ENCODE measurements around the gene RUNX2.

DNA sequence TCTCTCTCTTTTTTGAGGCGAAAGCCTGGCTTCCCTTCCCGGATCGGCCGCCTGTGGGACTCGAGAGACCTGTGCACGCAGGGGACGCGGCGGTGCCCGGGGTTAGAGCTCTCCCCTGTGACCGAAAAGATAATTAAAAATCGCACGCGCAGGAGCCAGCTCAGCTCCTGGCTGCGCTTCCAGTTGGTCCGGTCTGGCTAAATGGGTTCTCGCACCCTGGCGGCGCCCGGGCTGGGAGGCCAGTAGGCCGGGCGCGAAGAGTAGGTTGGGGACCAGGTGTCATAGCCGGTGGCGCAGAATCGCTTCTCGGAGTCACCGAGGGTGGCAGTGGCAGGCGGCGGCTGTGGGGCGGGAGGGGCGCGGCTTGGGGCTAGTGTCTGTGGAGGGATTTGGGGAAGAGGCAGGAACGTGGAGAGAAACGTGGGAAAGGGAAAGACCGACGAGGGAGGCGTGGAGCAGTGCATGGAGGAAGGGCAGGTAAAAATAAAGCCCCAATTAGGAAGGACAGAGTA, 91.5 kb downstream of the RUNX2 start:
- TF ChIP-seq CTCF (IDR thresholded peaks at IDR 0.05; ENCODE audit: poor library complexity, severe bottlenecking), result peak; percentile 33
- TF ChIP-seq, protein P1, sequence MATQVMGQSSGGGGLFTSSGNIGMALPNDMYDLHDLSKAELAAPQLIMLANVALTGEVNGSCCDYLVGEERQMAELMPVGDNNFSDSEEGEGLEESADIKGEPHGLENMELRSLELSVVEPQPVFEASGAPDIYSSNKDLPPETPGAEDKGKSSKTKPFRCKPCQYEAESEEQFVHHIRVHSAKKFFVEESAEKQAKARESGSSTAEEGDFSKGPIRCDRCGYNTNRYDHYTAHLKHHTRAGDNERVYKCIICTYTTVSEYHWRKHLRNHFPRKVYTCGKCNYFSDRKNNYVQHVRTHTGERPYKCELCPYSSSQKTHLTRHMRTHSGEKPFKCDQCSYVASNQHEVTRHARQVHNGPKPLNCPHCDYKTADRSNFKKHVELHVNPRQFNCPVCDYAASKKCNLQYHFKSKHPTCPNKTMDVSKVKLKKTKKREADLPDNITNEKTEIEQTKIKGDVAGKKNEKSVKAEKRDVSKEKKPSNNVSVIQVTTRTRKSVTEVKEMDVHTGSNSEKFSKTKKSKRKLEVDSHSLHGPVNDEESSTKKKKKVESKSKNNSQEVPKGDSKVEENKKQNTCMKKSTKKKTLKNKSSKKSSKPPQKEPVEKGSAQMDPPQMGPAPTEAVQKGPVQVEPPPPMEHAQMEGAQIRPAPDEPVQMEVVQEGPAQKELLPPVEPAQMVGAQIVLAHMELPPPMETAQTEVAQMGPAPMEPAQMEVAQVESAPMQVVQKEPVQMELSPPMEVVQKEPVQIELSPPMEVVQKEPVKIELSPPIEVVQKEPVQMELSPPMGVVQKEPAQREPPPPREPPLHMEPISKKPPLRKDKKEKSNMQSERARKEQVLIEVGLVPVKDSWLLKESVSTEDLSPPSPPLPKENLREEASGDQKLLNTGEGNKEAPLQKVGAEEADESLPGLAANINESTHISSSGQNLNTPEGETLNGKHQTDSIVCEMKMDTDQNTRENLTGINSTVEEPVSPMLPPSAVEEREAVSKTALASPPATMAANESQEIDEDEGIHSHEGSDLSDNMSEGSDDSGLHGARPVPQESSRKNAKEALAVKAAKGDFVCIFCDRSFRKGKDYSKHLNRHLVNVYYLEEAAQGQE (IDR thresholded peaks at IDR 0.05; ENCODE audit: borderline replicate concordance), result no peak
- no peak for TF ChIP-seq TAF1 (IDR thresholded peaks at IDR 0.05; ENCODE audit: low read depth)
- TF ChIP-seq EZH2 (IDR thresholded peaks at IDR 0.05; ENCODE audit: borderline replicate concordance, insufficient read depth, low read length, poor library complexity, severe bottlenecking), result peak; percentile 58
- no peak for TF ChIP-seq EP300 (conservative IDR thresholded peaks at IDR 0.05; ENCODE audit: poor library complexity, severe bottlenecking)
- TF ChIP-seq POLR2AphosphoS5 (IDR thresholded peaks at IDR 0.05), result no peak
